GM21381 (cell line): ENCODE results near the gene NR2C2AP.

Source experiments
- ATAC-seq: cut with Tn5 transposase; IDR thresholded peaks from one replicate; pipeline ENCODE4 v1.9.1; 2021; ENCODE audit warnings: mild to moderate bottlenecking, moderate library complexity; ENCODE audit not compliant: unreplicated experiment

Gene NR2C2AP

GRCh38 chr19:19154768-19155494 is 48.3 kb downstream of the NR2C2AP start:
- ATAC-seq, result no peak

DNA sequence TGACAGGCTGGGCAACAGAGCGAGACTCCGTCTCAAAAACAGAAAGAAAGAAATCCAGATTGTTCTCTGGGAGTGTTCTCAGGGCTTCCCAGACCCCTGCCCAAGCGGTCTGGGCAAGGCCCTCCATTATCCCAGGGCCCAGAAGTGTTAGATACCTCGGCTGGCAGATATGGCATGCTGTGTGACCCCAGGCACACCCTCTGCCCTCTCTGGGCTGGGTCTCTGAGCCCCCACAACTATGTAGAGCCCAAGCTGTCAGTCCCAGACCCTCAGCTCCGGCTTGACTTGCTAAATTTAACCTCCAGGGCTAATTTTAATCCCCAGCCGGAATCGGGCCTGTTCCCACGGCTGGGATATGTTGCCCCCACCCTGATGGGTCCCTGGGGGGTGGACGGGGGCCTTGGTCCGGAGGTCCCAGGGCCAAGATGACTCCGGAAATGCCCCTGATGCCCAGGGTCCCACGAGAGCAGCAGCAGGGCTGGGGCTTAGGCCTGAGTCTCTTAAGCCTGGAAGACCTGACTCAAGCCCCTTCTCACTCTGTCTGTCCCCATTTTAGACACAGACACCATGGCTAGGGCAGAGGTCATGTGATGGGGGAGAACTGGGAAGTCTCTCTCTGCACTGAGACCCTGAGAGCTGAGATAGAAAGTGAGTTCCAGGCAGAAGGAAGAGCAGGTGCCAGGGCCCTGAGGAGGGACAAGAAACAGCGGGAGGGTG is 50.4 kb downstream of the NR2C2AP start:
- no peak for ATAC-seq

GRCh38 chr19:19151418-19151817 is 51.8 kb downstream of the NR2C2AP start:
- ATAC-seq, result no peak
